Lower leg skin (tissue), 4 donors: ENCODE results near the gene ZMYND11. TPM values are rescaled to one million over a fixed set of nuclear protein-coding genes. Genes with fewer than 3 reads are reported as not detected.

Source experiments
- DNase-seq, 2 donors: peaks; one replicate each; pipeline ENCODE4 v3.0.0-alpha.2; 2019; ENCODE audit warnings: low spot score in 2 of 2
- H3K4me3 ChIP-seq: fragments of 200-600 bp; sonication (generic); 2 replicates; pipeline ENCODE4 v1.5.1; 2017; ENCODE audit warnings: mild to moderate bottlenecking, low read depth; ENCODE audit not compliant: poor library complexity, severe bottlenecking
- CTCF ChIP-seq, 3 donors: fragments of 450-650 bp; IDR thresholded peaks; one replicate each; pipeline ENCODE4 v1.5.1; 2016; ENCODE audit warnings: antibody characterized with exemption in 3 of 3, mild to moderate bottlenecking in 3 of 3, moderate library complexity in 2 of 3
- POLR2A ChIP-seq, 2 donors: fragments of 450-650 bp; IDR thresholded peaks; one replicate each; pipeline ENCODE4 v1.6.1; 2016 to 2017; ENCODE audit warnings: antibody characterized with exemption in 2 of 2, mild to moderate bottlenecking in 1 of 2, moderate library complexity in 1 of 2
- WGBS, 2 donors: methylation state at CpG; one replicate each; pipeline ENCODE4 v1.1.5; 2018; 5-methylcytosine and 5-hydroxymethylcytosine counted together
- intact Hi-C: fragments of 100-400 bp; cut with DNase I; formaldehyde crosslinking; loops from one replicate; pipeline ENCODE4 v1.15.0; 2023; ENCODE audit warnings: low total_unique reads
- total RNA-seq, 4 donors: library from RNA; depleted of rRNA; stranded (reverse); fragments of >200 nt; gene quantifications; one replicate each; pipeline ENCODE4 v1.1.0, GENCODE V29; 2016

The ZMYND11 gene
- total RNA-seq, 4 donors from 2014 or later, result 41.0 to 50.8 (median 47.7) TPM

DNA sequence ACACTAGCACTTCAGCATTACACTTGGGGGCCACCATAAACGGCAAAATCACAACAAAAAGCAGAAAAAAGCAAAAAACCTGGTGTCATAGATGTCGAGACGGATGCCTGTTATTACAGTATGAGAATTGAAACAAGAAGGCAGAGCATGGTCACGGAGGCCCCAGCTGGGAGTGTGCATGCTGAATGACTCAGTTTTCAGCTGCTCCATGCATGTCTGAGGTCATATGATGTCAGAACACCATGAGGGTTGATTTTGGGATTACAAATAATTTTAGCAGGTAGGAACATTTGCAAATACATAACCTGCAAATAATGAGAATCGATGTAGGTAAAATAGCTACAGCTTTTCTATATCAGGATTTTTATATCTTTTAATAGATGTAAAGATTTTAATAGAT is 19.1 kb downstream of the ZMYND11 start:
- no peak for DNase-seq
- WGBS, 2 donors, result 89 to 93% methylated on average over 5 of the region's 5 CpGs
- TF ChIP-seq CTCF (IDR thresholded peaks at IDR 0.05), result no peak
- no peak for TF ChIP-seq POLR2A (IDR thresholded peaks at IDR 0.05)

GRCh38 chr10:167383-167782 is 32.1 kb downstream of the ZMYND11 start:
- H3K4me3 ChIP-seq, result no peak overlapping the region
- intact Hi-C loops, result no loop called here
- TF ChIP-seq CTCF (IDR thresholded peaks at IDR 0.05) (no peak), POLR2A (IDR thresholded peaks at IDR 0.05) (no peak)
- DNase-seq, result no peak

More for the DNA sequence above, 19.1 kb downstream of the ZMYND11 start:
- no peak overlapping the region for H3K4me3 ChIP-seq
- intact Hi-C loops, result no loop called here

- no peak for DNase-seq
- TF ChIP-seq POLR2A (IDR thresholded peaks at IDR 0.05) (no peak), CTCF (IDR thresholded peaks at IDR 0.05) (no peak)
- WGBS, 2 donors, result 73 to 90% methylated on average over 4 of the region's 4 CpGs
- intact Hi-C loops, result no loop called here
- no peak overlapping the region for H3K4me3 ChIP-seq
Measured at GRCh38 chr10:173741-174140, 38.5 kb downstream of the ZMYND11 start.

GRCh38 chr10:176677-177076 is 41.4 kb downstream of the ZMYND11 start:
- TF ChIP-seq POLR2A (IDR thresholded peaks at IDR 0.05) (no peak), CTCF (IDR thresholded peaks at IDR 0.05) (no peak)
- no peak for DNase-seq
- intact Hi-C loops, result no loop called here
- H3K4me3 ChIP-seq, result no peak overlapping the region

DNA sequence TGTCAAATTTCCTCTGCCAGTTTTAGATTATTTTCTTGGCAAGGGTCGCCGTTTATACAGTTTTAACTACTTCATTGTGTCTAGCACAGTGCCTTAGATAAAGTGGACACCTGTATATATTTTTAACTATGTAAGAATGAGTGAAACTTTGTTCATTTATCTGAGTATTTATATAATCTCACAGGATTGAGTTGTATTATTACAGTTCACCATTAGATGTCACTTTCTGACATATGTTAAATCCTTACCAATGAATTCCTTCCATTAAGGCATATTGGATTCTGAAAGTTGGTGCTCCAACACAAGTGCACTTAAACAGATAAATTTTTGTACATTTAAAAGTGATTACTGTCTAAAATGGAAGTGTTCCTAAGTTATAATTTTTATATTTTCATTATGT is 43.0 kb downstream of the ZMYND11 start:
- DNase-seq, result no peak
- 29 to 38% methylated on average over 2 of the region's 2 CpGs for WGBS, 2 donors
- H3K4me3 ChIP-seq, result no peak overlapping the region
- intact Hi-C loops, result no loop called here
- TF ChIP-seq POLR2A (IDR thresholded peaks at IDR 0.05), result no peak

DNA sequence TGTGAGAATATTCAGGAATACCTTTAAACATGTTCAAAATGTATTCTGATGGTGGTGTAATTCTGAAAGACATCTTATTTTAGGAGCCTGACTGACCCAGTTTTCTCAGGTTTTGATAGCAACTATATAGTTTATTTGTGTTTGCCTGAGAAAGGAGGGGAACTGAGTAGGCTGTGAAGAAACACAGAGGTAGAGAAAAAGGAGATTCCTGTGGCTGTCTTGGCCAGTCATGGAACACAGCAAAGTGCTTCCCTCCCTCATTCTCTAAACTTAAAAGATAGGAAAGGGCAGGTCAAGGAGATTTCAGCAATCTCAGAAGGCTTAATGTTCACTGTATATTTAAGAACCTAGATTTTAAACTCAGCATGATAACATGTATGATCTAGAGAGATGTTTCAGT is 43.5 kb downstream of the ZMYND11 start:
- DNase-seq, result no peak
- H3K4me3 ChIP-seq, result no peak overlapping the region
- intact Hi-C loops, result no loop called here
- TF ChIP-seq CTCF (IDR thresholded peaks at IDR 0.05) (no peak), POLR2A (IDR thresholded peaks at IDR 0.05) (no peak)
